Uterus (tissue), 4 donors: ENCODE data around the gene DLG3. TPM values are rescaled to one million over a fixed set of nuclear protein-coding genes. Genes with fewer than 3 reads are reported as not detected.

ENCODE experiments used
- DNase-seq, 2 donors: peaks; one replicate each; pipeline ENCODE4 v3.0.0-alpha.2; 2019 to 2020
- H3K27ac ChIP-seq, 2 donors: fragments of 200-600 bp; sonication (generic); 1 replicate in 1 of 2; 2 replicates in 1 of 2; pipeline ENCODE4 v1.5.1; 2016 to 2018
- H3K27me3 ChIP-seq, 2 donors: fragments of 200-600 bp; sonication (generic); one replicate each; pipeline ENCODE4 v1.5.1; 2018 to 2019; ENCODE audit warnings: control low read depth in 1 of 2
- H3K36me3 ChIP-seq, 2 donors: fragments of 200-600 bp; sonication (generic); one replicate each; pipeline ENCODE4 v1.5.1; 2019; ENCODE audit warnings: control low read depth in 1 of 2
- H3K4me1 ChIP-seq, 2 donors: fragments of 200-600 bp; sonication (generic); one replicate each; pipeline ENCODE4 v1.5.1; 2018 to 2019; ENCODE audit warnings: control low read depth in 1 of 2
- H3K4me3 ChIP-seq, 2 donors: fragments of 200-600 bp; sonication (generic); 1 replicate in 1 of 2; 2 replicates in 1 of 2; pipeline ENCODE4 v1.5.1; 2018 to 2019; ENCODE audit warnings: mild to moderate bottlenecking in 1 of 2
- H3K9me3 ChIP-seq, 2 donors: fragments of 200-600 bp; sonication (generic); one replicate each; pipeline ENCODE4 v1.5.1; 2019; ENCODE audit warnings: control low read depth in 1 of 2
- POLR2A ChIP-seq, 2 donors: fragments of 450-650 bp; IDR thresholded peaks; one replicate each; pipeline ENCODE4 v1.6.1; 2016; ENCODE audit warnings: antibody characterized with exemption in 2 of 2, mild to moderate bottlenecking in 1 of 2, moderate library complexity in 1 of 2
- intact Hi-C: fragments of 100-400 bp; cut with DNase I; formaldehyde crosslinking; loops from one replicate; pipeline ENCODE4 v1.15.1; 2023; ENCODE audit warnings: low total_unique reads
- total RNA-seq, 4 donors: library from RNA; depleted of rRNA in 3 of 4; stranded (reverse); fragments of >200 nt in 3 of 4; gene quantifications; one replicate each; pipeline versions ENCODE4 v1.1.0 to v1.2.4, GENCODE V29; 2014 to 2023
- TF ChIP-seq, protein P1 (sequence below), 4 experiments: fragments of 200-600 bp in 2 of 4; fragments of 450-650 bp in 2 of 4; sonication (generic) in 2 of 4; IDR thresholded peaks; one replicate each; pipeline ENCODE4 v1.5.1; 2016 to 2019; ENCODE audit warnings: antibody characterized with exemption in 4 of 4, mild to moderate bottlenecking in 2 of 4, moderate library complexity in 1 of 4
- donor health status: DM: yes; HTN: yes; CAD: no.

DLG3 gene
- total RNA-seq, 4 donors from 2014 or later: 4.9 to 72.6 (median 33.5) TPM

DNA sequence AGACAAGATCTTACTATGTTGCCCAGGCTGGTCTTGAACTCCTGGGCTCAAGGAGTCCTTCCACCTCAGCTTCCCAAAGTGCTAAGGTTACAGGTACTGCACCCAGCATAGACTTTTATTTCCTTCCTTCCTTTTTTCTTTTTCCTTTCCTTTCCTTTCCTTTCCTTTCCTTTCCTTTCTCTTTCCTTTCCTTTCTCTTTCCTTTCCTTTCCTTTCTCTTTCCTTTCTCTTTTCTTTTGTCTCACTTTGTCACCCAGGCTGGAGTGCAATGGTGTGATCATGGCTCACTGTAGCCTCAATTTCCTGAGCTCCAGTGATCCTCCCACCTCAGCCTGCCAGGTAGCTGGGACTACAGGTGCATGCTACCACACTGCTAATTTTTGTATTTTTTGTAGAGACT, 19.4 kb downstream of the DLG3 start:
- Histone ChIP-seq H3K4me1 (no peaks in the 10 kb centered on the region), H3K36me3 (no peaks in the 10 kb centered on the region), H3K27ac (no peak overlapping the region), H3K9me3 (no peaks in the 10 kb centered on the region), H3K27me3 (no peaks in the 10 kb centered on the region), H3K4me3 (no peak overlapping the region)
- no peak for DNase-seq
- TF ChIP-seq POLR2A (IDR thresholded peaks at IDR 0.05): no peak
- TF ChIP-seq, protein P1, sequence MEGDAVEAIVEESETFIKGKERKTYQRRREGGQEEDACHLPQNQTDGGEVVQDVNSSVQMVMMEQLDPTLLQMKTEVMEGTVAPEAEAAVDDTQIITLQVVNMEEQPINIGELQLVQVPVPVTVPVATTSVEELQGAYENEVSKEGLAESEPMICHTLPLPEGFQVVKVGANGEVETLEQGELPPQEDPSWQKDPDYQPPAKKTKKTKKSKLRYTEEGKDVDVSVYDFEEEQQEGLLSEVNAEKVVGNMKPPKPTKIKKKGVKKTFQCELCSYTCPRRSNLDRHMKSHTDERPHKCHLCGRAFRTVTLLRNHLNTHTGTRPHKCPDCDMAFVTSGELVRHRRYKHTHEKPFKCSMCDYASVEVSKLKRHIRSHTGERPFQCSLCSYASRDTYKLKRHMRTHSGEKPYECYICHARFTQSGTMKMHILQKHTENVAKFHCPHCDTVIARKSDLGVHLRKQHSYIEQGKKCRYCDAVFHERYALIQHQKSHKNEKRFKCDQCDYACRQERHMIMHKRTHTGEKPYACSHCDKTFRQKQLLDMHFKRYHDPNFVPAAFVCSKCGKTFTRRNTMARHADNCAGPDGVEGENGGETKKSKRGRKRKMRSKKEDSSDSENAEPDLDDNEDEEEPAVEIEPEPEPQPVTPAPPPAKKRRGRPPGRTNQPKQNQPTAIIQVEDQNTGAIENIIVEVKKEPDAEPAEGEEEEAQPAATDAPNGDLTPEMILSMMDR (IDR thresholded peaks at IDR 0.05): no peak
- intact Hi-C loops: no loop called here

DNA sequence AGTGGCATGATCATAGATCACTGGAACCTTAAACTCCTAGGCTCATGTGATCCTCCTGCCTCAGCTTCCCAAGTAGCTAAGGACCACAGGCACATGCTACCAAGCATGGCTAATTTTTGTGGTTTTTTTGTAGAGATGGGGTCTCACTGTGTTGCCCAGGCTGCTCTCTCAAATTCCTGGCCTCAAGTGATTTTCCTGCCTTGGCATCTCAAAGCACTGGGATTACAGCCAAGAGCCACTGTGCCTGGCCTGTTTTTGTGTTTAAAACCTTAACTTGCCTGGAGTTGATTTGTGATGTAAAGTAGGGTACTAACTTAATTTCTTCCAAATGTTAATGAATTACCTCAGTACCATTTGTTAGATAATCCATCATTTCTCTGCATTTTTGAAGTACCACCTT, 22.3 kb downstream of the DLG3 start:
- TF ChIP-seq, protein P1 (IDR thresholded peaks at IDR 0.05): no peak
- no peak for TF ChIP-seq POLR2A (IDR thresholded peaks at IDR 0.05)
- H3K4me1 ChIP-seq: no peaks in the 10 kb centered on the region
- H3K27ac ChIP-seq: no peak overlapping the region
- H3K27me3 ChIP-seq: no peaks in the 10 kb centered on the region
- no peaks in the 10 kb centered on the region for H3K9me3 ChIP-seq
- no peak for DNase-seq
- H3K36me3 ChIP-seq: no peaks in the 10 kb centered on the region
- H3K4me3 ChIP-seq: no peak overlapping the region
- intact Hi-C loops: no loop called here

DNA sequence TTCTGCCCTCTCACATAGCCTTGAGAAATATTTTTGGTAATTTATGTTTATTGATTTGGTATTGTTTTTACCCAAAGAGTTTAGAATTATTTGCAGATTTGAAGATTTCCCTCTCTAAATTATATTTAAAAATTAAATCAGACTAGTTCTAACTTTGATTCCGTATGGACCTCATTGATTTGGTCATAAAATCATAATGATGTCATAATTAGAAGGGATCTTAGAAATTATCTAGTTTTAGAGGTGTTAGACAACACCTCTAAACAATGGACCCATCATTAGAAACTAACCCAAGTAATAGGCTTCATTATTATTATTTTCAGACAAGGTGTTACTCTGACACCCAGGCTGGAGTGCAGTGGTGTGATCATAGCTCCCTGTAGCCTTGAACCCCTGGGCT, 24.1 kb downstream of the DLG3 start:
- Histone ChIP-seq H3K4me1 (no peaks in the 10 kb centered on the region), H3K27ac (no peak overlapping the region), H3K4me3 (no peak overlapping the region), H3K27me3 (no peaks in the 10 kb centered on the region), H3K36me3 (no peaks in the 10 kb centered on the region), H3K9me3 (no peaks in the 10 kb centered on the region)
- intact Hi-C loops: no loop called here
- no peak for DNase-seq
- TF ChIP-seq POLR2A (IDR thresholded peaks at IDR 0.05): no peak
- TF ChIP-seq, protein P1 (IDR thresholded peaks at IDR 0.05): no peak

DNA sequence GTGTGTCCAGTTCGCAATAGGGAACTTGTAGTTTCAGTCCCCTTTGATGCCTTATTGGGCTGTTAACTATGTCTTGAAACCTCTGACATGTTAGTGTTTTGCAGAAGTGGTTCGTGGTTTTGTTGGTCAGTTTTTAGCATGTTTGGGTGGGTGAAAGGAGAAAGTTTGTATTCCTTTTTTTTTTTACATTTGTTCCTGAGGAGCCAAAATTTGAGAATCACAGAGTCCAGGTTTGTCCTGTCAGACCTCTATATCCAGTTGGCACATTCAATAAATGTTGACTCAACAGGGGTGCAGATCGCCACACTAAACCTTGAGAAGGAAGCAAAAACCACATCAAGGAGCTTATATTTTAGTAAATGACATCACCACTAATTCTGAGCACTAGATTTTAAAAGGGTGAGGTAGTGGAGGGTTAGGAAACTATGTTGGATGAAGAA, 26.2 kb downstream of the DLG3 start:
- Histone ChIP-seq H3K9me3 (no peaks in the 10 kb centered on the region), H3K27ac (no peak overlapping the region), H3K4me3 (no peak overlapping the region), H3K27me3 (no peaks in the 10 kb centered on the region), H3K4me1 (no peaks in the 10 kb centered on the region), H3K36me3 (no peaks in the 10 kb centered on the region)
- TF ChIP-seq, protein P1 (IDR thresholded peaks at IDR 0.05): no peak
- TF ChIP-seq POLR2A (IDR thresholded peaks at IDR 0.05): no peak
- no peak for DNase-seq
- intact Hi-C loops: no loop called here

- TF ChIP-seq POLR2A (IDR thresholded peaks at IDR 0.05): no peak
- TF ChIP-seq, protein P1 (IDR thresholded peaks at IDR 0.05): no peak
- DNase-seq: no peak
- Histone ChIP-seq H3K27me3 (no peaks in the 10 kb centered on the region), H3K4me3 (no peak overlapping the region), H3K36me3 (no peaks in the 10 kb centered on the region), H3K9me3 (no peaks in the 10 kb centered on the region), H3K4me1 (no peaks in the 10 kb centered on the region), H3K27ac (peak overlapping the region; percentile 55 to 70)
- intact Hi-C loops: no loop called here
Observed at GRCh38 chrX:70476166-70476933, 31.7 kb downstream of the DLG3 start.
